GM12878 (cell line): Measurements from ENCODE around the gene PGBD5. TPM values are rescaled to one million over a fixed set of nuclear protein-coding genes. Genes with fewer than 3 reads are reported as not detected.

Experiments used
- ATAC-seq: fragments of 200-7000 bp; cut with Tn5 transposase; 3 replicates; pipeline ENCODE4 v1.9.1; 2020; ENCODE audit warnings: mild to moderate bottlenecking, moderate library complexity
- BruUV-seq: library from RNA; stranded (reverse); fragments of 400-500 nt; replicated peaks from 2 replicates; lab custom pipeline; 2021; lab: Mats Ljungman, UMichigan
- CTCF ChIA-PET: fragments of 300-600 bp; sonication (Branson Sonifier 250); formaldehyde crosslinking; extraction: SDS; loops from one replicate; lab custom pipeline; 2021; ENCODE audit warnings: inconsistent platforms; lab: Yijun Ruan, JAX
- POLR2A ChIA-PET: fragments of 350-600 bp; formaldehyde crosslinking; extraction: SDS; loops from one replicate; lab custom pipeline; 2021; ENCODE audit warnings: inconsistent platforms; lab: Charles Lee
- RAD21 ChIA-PET: fragments of 300-600 bp; sonication (Branson Sonifier 250); formaldehyde crosslinking; loops from one replicate; lab custom pipeline; 2023; ENCODE audit warnings: antibody characterized with exemption; ENCODE audit not compliant: unreplicated experiment; lab: Charles Lee
- SMC1A ChIA-PET: fragments of 300-600 bp; sonication (Branson Sonifier 250); formaldehyde crosslinking; loops from one replicate; lab custom pipeline; 2023; ENCODE audit not compliant: unreplicated experiment, uncharacterized antibody; lab: Charles Lee
- DNase-seq: peaks from one replicate; pipeline ENCODE4 v3.0.0-alpha.2; 2011; ENCODE audit warnings: low read depth, low spot score
- FAIRE-seq: peaks from 3 replicates; lab custom pipeline; 2011; peaks lifted over from hg19 to GRCh38; lab: Jason Lieb, UNC
- H2AFZ ChIP-seq: 2 replicates; pipeline ENCODE4 v1.6.0; 2011; ENCODE audit warnings: low read depth, low read length, control low read depth; ENCODE audit not compliant: control insufficient read depth
- H3K27ac ChIP-seq: 2 replicates; pipeline ENCODE4 v1.5.1; 2011; ENCODE audit warnings: control low read depth; ENCODE audit not compliant: control insufficient read depth, insufficient read depth
- H3K27me3 ChIP-seq, 2 experiments: replicated peaks in 1 of 2; 2 replicates each; pipeline versions ENCODE4 v1.6.0 to v1.6.1; 2011; ENCODE audit warnings: low read length in 1 of 2; ENCODE audit not compliant: control insufficient read depth in 2 of 2, insufficient read depth in 2 of 2
- H3K36me3 ChIP-seq, 2 experiments: 2 replicates each; pipeline ENCODE4 v1.5.1; 2011; ENCODE audit warnings: low read length in 1 of 2; ENCODE audit not compliant: control insufficient read depth in 2 of 2, insufficient read depth in 2 of 2
- H3K4me1 ChIP-seq: 2 replicates; pipeline ENCODE4 v1.6.1; 2011; ENCODE audit warnings: mild to moderate bottlenecking, low read length, moderate library complexity, mixed read lengths; ENCODE audit not compliant: control insufficient read depth, insufficient read depth
- H3K4me2 ChIP-seq: 2 replicates; pipeline ENCODE4 v1.6.0; 2011; ENCODE audit warnings: control low read depth; ENCODE audit not compliant: control insufficient read depth, insufficient read depth
- H3K4me3 ChIP-seq: fragments of 200-600 bp; sonication (generic); 2 replicates; pipeline ENCODE4 v1.5.1; 2016
- H3K79me2 ChIP-seq: 2 replicates; pipeline ENCODE4 v1.6.0; 2011; ENCODE audit warnings: low read length; ENCODE audit not compliant: control insufficient read depth, insufficient read depth
- H3K9ac ChIP-seq: 2 replicates; pipeline ENCODE4 v1.8.0; 2011; ENCODE audit warnings: low read length, control low read depth, mixed read lengths; ENCODE audit not compliant: control insufficient read depth, insufficient read depth
- H3K9me3 ChIP-seq: replicated peaks from 3 replicates; pipeline ENCODE4 v1.5.1; 2011; ENCODE audit warnings: mild to moderate bottlenecking, low read length; ENCODE audit not compliant: control insufficient read depth, insufficient read depth
- H4K20me1 ChIP-seq: 2 replicates; pipeline ENCODE4 v1.6.0; 2011; ENCODE audit not compliant: control insufficient read depth, insufficient read depth
- ATF7 ChIP-seq: fragments of 450-650 bp; IDR thresholded peaks from 2 replicates; pipeline ENCODE4 v1.6.1; 2016; ENCODE audit warnings: low read depth, mild to moderate bottlenecking
- BCLAF1 ChIP-seq: fragments of 450-650 bp; IDR thresholded peaks from 2 replicates; pipeline ENCODE4 v1.6.1; 2017; ENCODE audit warnings: antibody characterized with exemption, mild to moderate bottlenecking, moderate library complexity
- E2F4 ChIP-seq: IDR thresholded peaks from 2 replicates; pipeline ENCODE4 v1.6.1; 2012; ENCODE audit warnings: low read depth, low read length, improper control_type of control experiment
- E4F1 ChIP-seq: fragments of 450-650 bp; IDR thresholded peaks from 2 replicates; pipeline ENCODE4 v1.6.1; 2018; ENCODE audit warnings: borderline replicate concordance, mild to moderate bottlenecking; ENCODE audit not compliant: partially characterized antibody
- EZH2 ChIP-seq: IDR thresholded peaks from 2 replicates; pipeline ENCODE4 v1.6.1; 2012; ENCODE audit warnings: low read depth, mild to moderate bottlenecking, control low read depth, inconsistent platforms, low read length, borderline replicate concordance; ENCODE audit not compliant: control insufficient read depth
- FOS ChIP-seq: IDR thresholded peaks from 3 replicates; pipeline ENCODE4 v1.6.1; 2011; ENCODE audit warnings: borderline replicate concordance; ENCODE audit not compliant: insufficient read length; ENCODE audit errors: extremely low read depth
- HDAC2 ChIP-seq: fragments of 200-600 bp; sonication (generic); IDR thresholded peaks from 2 replicates; pipeline ENCODE4 v1.6.1; 2017
- IKZF2 ChIP-seq, 2 experiments: fragments of 450-650 bp; IDR thresholded peaks; 2 replicates each; pipeline ENCODE4 v1.6.1; 2017; ENCODE audit warnings: mild to moderate bottlenecking in 2 of 2, moderate library complexity in 2 of 2
- MAX ChIP-seq: IDR thresholded peaks from 2 replicates; pipeline ENCODE4 v1.6.1; 2012; ENCODE audit warnings: low read depth, low read length, improper control_type of control experiment
- PBX3 ChIP-seq: IDR thresholded peaks from 2 replicates; pipeline ENCODE4 v1.6.1; 2011; ENCODE audit warnings: mild to moderate bottlenecking, low read depth, low read length, moderate library complexity; ENCODE audit not compliant: insufficient replicate concordance
- RAD51 ChIP-seq: fragments of 450-650 bp; IDR thresholded peaks from 2 replicates; pipeline ENCODE4 v1.6.1; 2016; ENCODE audit warnings: moderate library complexity, mild to moderate bottlenecking, inconsistent platforms
- SIN3A ChIP-seq: IDR thresholded peaks from 2 replicates; pipeline ENCODE4 v1.6.1; 2012; ENCODE audit warnings: low read depth, low read length, improper control_type of control experiment
- SP1 ChIP-seq: IDR thresholded peaks from one replicate; pipeline ENCODE4 v1.6.1; 2011; ENCODE audit warnings: low read depth, low read length
- SREBF2 ChIP-seq: IDR thresholded peaks from 2 replicates; pipeline ENCODE4 v1.6.1; 2012; ENCODE audit warnings: mild to moderate bottlenecking, low read length
- TAF1 ChIP-seq: IDR thresholded peaks from 2 replicates; pipeline ENCODE4 v1.6.1; 2011; ENCODE audit warnings: mild to moderate bottlenecking, low read depth, low read length, borderline replicate concordance
- ZNF217 ChIP-seq: fragments of 450-650 bp; IDR thresholded peaks from 2 replicates; pipeline ENCODE4 v1.6.1; 2017; ENCODE audit warnings: antibody characterized with exemption, mild to moderate bottlenecking
- WGBS: methylation state at CpG from one replicate; pipeline ENCODE4 v1.1.6; 2016; ENCODE audit warnings: low lambda C conversion rate; ENCODE audit not compliant: insufficient replicate concordance, insufficient coverage; ENCODE audit errors: missing lambda C conversion rate; 5-methylcytosine and 5-hydroxymethylcytosine counted together
- in situ Hi-C: fragments of 300-500 bp; cut with MboI; formaldehyde crosslinking; loops from 9 replicates; pipeline ENCODE4 v1.14.3; 2018; ENCODE audit warnings: mixed read lengths
- intact Hi-C: fragments of 100-400 bp; cut with micrococcal nuclease; formaldehyde crosslinking; loops from one replicate; pipeline ENCODE4 v1.14.2; 2022; ENCODE audit not compliant: unreplicated experiment
- polyA plus RNA-seq, 11 experiments: library from polyadenylated mRNA; depleted of rRNA in 4 of 11; unstranded in 6 of 11; stranded (reverse) in 5 of 11; fragments of >200 nt; fragmentation: Nextera tagmentation in 4 of 11; fragmentation: Illumina TruSeq in 1 of 11; extraction: Ambion mirVana in 4 of 11; extraction: Trizol in 1 of 11; gene quantifications; 1 replicate in 1 of 11; 2 replicates in 10 of 11; pipeline versions ENCODE4 v1.2.1 to v1.2.3, GENCODE V29; 2011 to 2016; ENCODE audit warnings: inconsistent platforms in 2 of 11, missing spikeins in 2 of 11, low read depth in 1 of 11
- total RNA-seq, 4 experiments: library from RNA; depleted of rRNA in 3 of 4; stranded (reverse); fragments of >200 nt in 3 of 4; fragmentation: Illumina TruSeq in 1 of 4; extraction: Trizol in 1 of 4; gene quantifications; 2 replicates each; pipeline versions ENCODE4 v1.2.1 to v1.2.3, GENCODE V29; 2013 to 2021

PGBD5 gene
- total and polyA plus RNA-seq, 10 of the 15 experiments (the other 5 are each of a cell fraction or from before 2014, with no cell fraction given), result 0.03 TPM; not detected in 9

GRCh38 chr1:230323686-230324085, 102.4 kb downstream of the PGBD5 start (continued):
- TF ChIP-seq FOS (no peak), RAD51 (no peak)

GRCh38 chr1:230322967-230323547, 103.1 kb downstream of the PGBD5 start:
- intact Hi-C loops, result no loop called here
- Histone ChIP-seq H3K79me2 (no peaks in the 10 kb centered on the region), H4K20me1 (no peaks in the 10 kb centered on the region), H3K4me3 (no peak overlapping the region), H3K27ac (no peak overlapping the region), H2AFZ (no peak overlapping the region), H3K36me3 (no peaks in the 10 kb centered on the region), H3K9ac (no peak overlapping the region), H3K4me2 (no peak overlapping the region), H3K27me3 (peaks cover 0 to 1% of the 10 kb centered on the region in 2 experiments; a peak in 1 of 4 replicates), H3K9me3 (no peaks in the 10 kb centered on the region), H3K4me1 (no peaks in the 10 kb centered on the region)
- DNase-seq, result no peak
- ChIA-PET SMC1A (no interaction called here), POLR2A (no interaction called here), RAD21 (no interaction called here), CTCF (no interaction called here)
- 47% methylated on average over 23 of the region's 23 CpGs for WGBS
- BruUV-seq, result no TSS peak
- in situ Hi-C loops, result no loop called here
- no peak for ATAC-seq
- no peak for FAIRE-seq
- TF ChIP-seq E2F4 (no peak), FOS (no peak), ATF7 (no peak), SP1 (no peak), TAF1 (no peak), E4F1 (no peak), SREBF2 (no peak), ZNF217 (no peak), MAX (no peak), BCLAF1 (no peak), HDAC2 (no peak), IKZF2 (IDR thresholded peaks at IDR 0.05) (no peak), SIN3A (no peak), EZH2 (no peak), PBX3 (no peak)
